NT2/D1 (cell line): Measurements from ENCODE around the gene CLSTN2.

Experiments
- DNase-seq: peaks from one replicate; pipeline ENCODE4 v3.0.0-alpha.2; 2011; ENCODE audit warnings: low read depth, low spot score
- H3K27me3 ChIP-seq: 2 replicates; pipeline ENCODE4 v1.6.0; 2011; ENCODE audit warnings: mild to moderate bottlenecking; ENCODE audit not compliant: insufficient read length, insufficient read depth
- H3K36me3 ChIP-seq: 2 replicates; pipeline ENCODE4 v1.6.1; 2011; ENCODE audit warnings: mild to moderate bottlenecking, low read length, mixed read lengths; ENCODE audit not compliant: insufficient read depth, insufficient read length
- H3K4me1 ChIP-seq: 2 replicates; pipeline ENCODE4 v1.5.1; 2011; ENCODE audit not compliant: insufficient read depth, insufficient read length
- H3K4me3 ChIP-seq: 2 replicates; pipeline ENCODE4 v1.5.1; 2011; ENCODE audit warnings: low read depth; ENCODE audit not compliant: insufficient read length
- H3K9ac ChIP-seq: 2 replicates; pipeline ENCODE4 v1.6.0; 2011; ENCODE audit warnings: low read depth; ENCODE audit not compliant: insufficient read length
- H3K9me3 ChIP-seq: 2 replicates; pipeline ENCODE4 v1.5.1; 2011; ENCODE audit warnings: mild to moderate bottlenecking, low read length; ENCODE audit not compliant: insufficient read depth
- SUZ12 ChIP-seq: IDR thresholded peaks from 2 replicates; pipeline ENCODE4 v1.6.1; 2011; ENCODE audit not compliant: insufficient read length, insufficient read depth; ENCODE audit errors: extremely low read depth
- YY1 ChIP-seq: IDR thresholded peaks from 2 replicates; pipeline ENCODE4 v1.6.1; 2011; ENCODE audit not compliant: insufficient read length, insufficient read depth
- ZNF274 ChIP-seq: IDR thresholded peaks from 2 replicates; pipeline ENCODE4 v1.6.1; 2011; ENCODE audit warnings: mild to moderate bottlenecking, low read depth, low read length

CLSTN2 gene

GRCh38 chr3:140610544-140610943, 675.6 kb downstream of the CLSTN2 start:
- no peaks in the 10 kb centered on the region for H3K27me3 ChIP-seq
- H3K9ac ChIP-seq: no peak overlapping the region
- no peaks in the 10 kb centered on the region for H3K4me1 ChIP-seq
- DNase-seq: no peak
- TF ChIP-seq YY1 (no peak), SUZ12 (no peak), ZNF274 (no peak)
- H3K4me3 ChIP-seq: no peak overlapping the region
- no peaks in the 10 kb centered on the region for H3K36me3 ChIP-seq
- H3K9me3 ChIP-seq: peaks cover 7% of the 10 kb centered on the region

GRCh38 chr3:140614001-140614400, 679.0 kb downstream of the CLSTN2 start:
- TF ChIP-seq ZNF274 (no peak), SUZ12 (no peak), YY1 (no peak)
- Histone ChIP-seq H3K4me1 (no peaks in the 10 kb centered on the region), H3K9ac (no peak overlapping the region), H3K4me3 (no peak overlapping the region), H3K27me3 (no peaks in the 10 kb centered on the region), H3K9me3 (no peaks in the 10 kb centered on the region; the same call in 1 of the 2 replicates), H3K36me3 (no peaks in the 10 kb centered on the region)
- no peak for DNase-seq

- Histone ChIP-seq H3K9me3 (no peaks in the 10 kb centered on the region; the same call in 1 of the 2 replicates), H3K4me3 (no peak overlapping the region), H3K9ac (no peak overlapping the region), H3K36me3 (no peaks in the 10 kb centered on the region), H3K4me1 (no peaks in the 10 kb centered on the region), H3K27me3 (no peaks in the 10 kb centered on the region)
- DNase-seq: no peak
- TF ChIP-seq SUZ12 (no peak), ZNF274 (no peak), YY1 (no peak)
Measured at GRCh38 chr3:140617135-140617534, 682.1 kb downstream of the CLSTN2 start.

- Histone ChIP-seq H3K36me3 (no peaks in the 10 kb centered on the region), H3K27me3 (no peaks in the 10 kb centered on the region), H3K4me3 (no peak overlapping the region), H3K9me3 (no peaks in the 10 kb centered on the region), H3K4me1 (no peaks in the 10 kb centered on the region), H3K9ac (no peak overlapping the region)
- DNase-seq: no peak
- TF ChIP-seq ZNF274: no peak
- no peak for TF ChIP-seq SUZ12
- no peak for TF ChIP-seq YY1
Measured at GRCh38 chr3:140626856-140627255, 691.9 kb downstream of the CLSTN2 start.
